ENCODE measurements around the gene AMDHD2. TPM values are rescaled to one million over a fixed set of nuclear protein-coding genes. Genes with fewer than 3 reads are reported as not detected.

Gene AMDHD2
- total and polyA plus RNA-seq, 2 of the 13 experiments (the other 11 are each of a cell fraction or from before 2014, with no cell fraction given) = 33.5 to 39.1 TPM

DNA sequence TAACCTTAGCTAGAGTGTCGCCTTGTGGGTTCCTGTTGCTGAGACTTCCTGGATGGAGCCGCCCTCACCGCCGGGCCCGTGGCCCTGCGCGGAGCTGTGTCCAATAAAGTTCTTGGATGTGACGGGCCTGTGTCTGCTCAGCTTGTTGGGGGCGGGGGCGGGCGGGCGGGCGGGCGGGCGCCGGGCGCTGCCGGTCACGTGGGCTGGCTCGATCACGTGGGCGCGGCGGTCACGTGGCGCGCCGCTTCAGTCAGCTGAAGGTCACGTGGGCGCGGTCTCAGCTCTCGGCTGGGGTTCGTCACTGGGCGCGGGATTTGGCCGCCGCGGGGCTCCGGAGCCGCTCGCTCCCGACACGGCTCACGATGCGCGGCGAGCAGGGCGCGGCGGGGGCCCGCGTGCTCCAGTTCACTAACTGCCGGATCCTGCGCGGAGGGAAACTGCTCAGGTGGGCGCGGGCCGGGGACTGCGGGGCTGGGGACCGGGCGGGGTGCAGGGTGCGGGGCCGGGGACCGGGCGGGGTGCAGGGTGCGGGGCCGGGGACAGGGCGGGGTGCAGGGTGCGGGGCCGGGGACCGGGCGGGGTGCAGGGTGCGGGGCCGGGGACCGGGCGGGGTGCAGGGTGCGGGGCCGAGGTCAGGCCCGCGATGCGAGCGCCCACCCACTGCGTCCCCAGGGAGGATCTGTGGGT, at the start of gene AMDHD2 (continued):
- no peak for TF ChIP-seq ZNF549 (CRISPR knock-in tag; IDR thresholded peaks at IDR 0.05)
- peak; percentile 37 to 73; a peak in 2 of 4 replicates for TF ChIP-seq POLR2A (IDR thresholded peaks at IDR 0.05; ENCODE audit: insufficient read depth in 1 of 2, low read depth in 2 of 2, low read length in 2 of 2)
- TF ChIP-seq, protein P1, sequence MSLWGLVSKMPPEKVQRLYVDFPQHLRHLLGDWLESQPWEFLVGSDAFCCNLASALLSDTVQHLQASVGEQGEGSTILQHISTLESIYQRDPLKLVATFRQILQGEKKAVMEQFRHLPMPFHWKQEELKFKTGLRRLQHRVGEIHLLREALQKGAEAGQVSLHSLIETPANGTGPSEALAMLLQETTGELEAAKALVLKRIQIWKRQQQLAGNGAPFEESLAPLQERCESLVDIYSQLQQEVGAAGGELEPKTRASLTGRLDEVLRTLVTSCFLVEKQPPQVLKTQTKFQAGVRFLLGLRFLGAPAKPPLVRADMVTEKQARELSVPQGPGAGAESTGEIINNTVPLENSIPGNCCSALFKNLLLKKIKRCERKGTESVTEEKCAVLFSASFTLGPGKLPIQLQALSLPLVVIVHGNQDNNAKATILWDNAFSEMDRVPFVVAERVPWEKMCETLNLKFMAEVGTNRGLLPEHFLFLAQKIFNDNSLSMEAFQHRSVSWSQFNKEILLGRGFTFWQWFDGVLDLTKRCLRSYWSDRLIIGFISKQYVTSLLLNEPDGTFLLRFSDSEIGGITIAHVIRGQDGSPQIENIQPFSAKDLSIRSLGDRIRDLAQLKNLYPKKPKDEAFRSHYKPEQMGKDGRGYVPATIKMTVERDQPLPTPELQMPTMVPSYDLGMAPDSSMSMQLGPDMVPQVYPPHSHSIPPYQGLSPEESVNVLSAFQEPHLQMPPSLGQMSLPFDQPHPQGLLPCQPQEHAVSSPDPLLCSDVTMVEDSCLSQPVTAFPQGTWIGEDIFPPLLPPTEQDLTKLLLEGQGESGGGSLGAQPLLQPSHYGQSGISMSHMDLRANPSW (CRISPR knock-in tag; IDR thresholded peaks at IDR 0.05; ENCODE audit: borderline replicate concordance) = no peak
- TF ChIP-seq ZNF383 (CRISPR knock-in tag; IDR thresholded peaks at IDR 0.05; ENCODE audit: borderline replicate concordance) = no peak
- TF ChIP-seq SAFB2 (CRISPR knock-in tag; IDR thresholded peaks at IDR 0.05; ENCODE audit: borderline replicate concordance, low read depth) = 0 out of 2 replicates have a peak, but pooled peaks have one; percentile 7
- no peak for TF ChIP-seq ZNF264 (CRISPR knock-in tag; IDR thresholded peaks at IDR 0.05)
- TF ChIP-seq EHMT2 (IDR thresholded peaks at IDR 0.05; ENCODE audit: borderline replicate concordance, low read depth, low read length) = no peak
- TF ChIP-seq, protein P2, sequence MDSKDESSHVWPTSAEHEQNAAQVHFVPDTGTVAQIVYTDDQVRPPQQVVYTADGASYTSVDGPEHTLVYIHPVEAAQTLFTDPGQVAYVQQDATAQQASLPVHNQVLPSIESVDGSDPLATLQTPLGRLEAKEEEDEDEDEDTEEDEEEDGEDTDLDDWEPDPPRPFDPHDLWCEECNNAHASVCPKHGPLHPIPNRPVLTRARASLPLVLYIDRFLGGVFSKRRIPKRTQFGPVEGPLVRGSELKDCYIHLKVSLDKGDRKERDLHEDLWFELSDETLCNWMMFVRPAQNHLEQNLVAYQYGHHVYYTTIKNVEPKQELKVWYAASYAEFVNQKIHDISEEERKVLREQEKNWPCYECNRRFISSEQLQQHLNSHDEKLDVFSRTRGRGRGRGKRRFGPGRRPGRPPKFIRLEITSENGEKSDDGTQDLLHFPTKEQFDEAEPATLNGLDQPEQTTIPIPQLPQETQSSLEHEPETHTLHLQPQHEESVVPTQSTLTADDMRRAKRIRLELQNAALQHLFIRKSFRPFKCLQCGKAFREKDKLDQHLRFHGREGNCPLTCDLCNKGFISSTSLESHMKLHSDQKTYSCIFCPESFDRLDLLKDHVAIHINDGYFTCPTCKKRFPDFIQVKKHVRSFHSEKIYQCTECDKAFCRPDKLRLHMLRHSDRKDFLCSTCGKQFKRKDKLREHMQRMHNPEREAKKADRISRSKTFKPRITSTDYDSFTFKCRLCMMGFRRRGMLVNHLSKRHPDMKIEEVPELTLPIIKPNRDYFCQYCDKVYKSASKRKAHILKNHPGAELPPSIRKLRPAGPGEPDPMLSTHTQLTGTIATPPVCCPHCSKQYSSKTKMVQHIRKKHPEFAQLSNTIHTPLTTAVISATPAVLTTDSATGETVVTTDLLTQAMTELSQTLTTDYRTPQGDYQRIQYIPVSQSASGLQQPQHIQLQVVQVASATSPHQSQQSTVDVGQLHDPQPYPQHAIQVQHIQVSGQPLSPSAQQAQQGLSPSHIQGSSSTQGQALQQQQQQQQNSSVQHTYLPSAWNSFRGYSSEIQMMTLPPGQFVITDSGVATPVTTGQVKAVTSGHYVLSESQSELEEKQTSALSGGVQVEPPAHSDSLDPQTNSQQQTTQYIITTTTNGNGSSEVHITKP (CRISPR knock-in tag; IDR thresholded peaks at IDR 0.05; ENCODE audit: low read depth) = no peak
- TF ChIP-seq ZNF564 (CRISPR knock-in tag; IDR thresholded peaks at IDR 0.05) = no peak
- TF ChIP-seq HMG20A (CRISPR knock-in tag; IDR thresholded peaks at IDR 0.05; ENCODE audit: borderline replicate concordance) = no peak
- no peak for TF ChIP-seq HES4 (CRISPR knock-in tag; IDR thresholded peaks at IDR 0.05; ENCODE audit: borderline replicate concordance)
- no peak for TF ChIP-seq ZZZ3 (CRISPR knock-in tag; IDR thresholded peaks at IDR 0.05; ENCODE audit: borderline replicate concordance)
- TF ChIP-seq ZIK1 (CRISPR knock-in tag; IDR thresholded peaks at IDR 0.05; ENCODE audit: borderline replicate concordance, low read depth) = peak; percentile 65; the same call in 1 of the 2 replicates
- TF ChIP-seq ASH2L (IDR thresholded peaks at IDR 0.05; ENCODE audit: insufficient read length, low read depth, low read length) = no peak
- no peak for TF ChIP-seq SCMH1 (CRISPR knock-in tag; IDR thresholded peaks at IDR 0.05; ENCODE audit: borderline replicate concordance)
- TF ChIP-seq, protein P3, sequence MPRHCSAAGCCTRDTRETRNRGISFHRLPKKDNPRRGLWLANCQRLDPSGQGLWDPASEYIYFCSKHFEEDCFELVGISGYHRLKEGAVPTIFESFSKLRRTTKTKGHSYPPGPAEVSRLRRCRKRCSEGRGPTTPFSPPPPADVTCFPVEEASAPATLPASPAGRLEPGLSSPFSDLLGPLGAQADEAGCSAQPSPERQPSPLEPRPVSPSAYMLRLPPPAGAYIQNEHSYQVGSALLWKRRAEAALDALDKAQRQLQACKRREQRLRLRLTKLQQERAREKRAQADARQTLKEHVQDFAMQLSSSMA (CRISPR knock-in tag; IDR thresholded peaks at IDR 0.05) = no peak
- no peak for TF ChIP-seq SATB2 (CRISPR knock-in tag; IDR thresholded peaks at IDR 0.05)
- 0 out of 2 replicates have a peak, but pooled peaks have one; percentile 52 for TF ChIP-seq FOXO1 (CRISPR knock-in tag; IDR thresholded peaks at IDR 0.05)
- TF ChIP-seq, protein P4, sequence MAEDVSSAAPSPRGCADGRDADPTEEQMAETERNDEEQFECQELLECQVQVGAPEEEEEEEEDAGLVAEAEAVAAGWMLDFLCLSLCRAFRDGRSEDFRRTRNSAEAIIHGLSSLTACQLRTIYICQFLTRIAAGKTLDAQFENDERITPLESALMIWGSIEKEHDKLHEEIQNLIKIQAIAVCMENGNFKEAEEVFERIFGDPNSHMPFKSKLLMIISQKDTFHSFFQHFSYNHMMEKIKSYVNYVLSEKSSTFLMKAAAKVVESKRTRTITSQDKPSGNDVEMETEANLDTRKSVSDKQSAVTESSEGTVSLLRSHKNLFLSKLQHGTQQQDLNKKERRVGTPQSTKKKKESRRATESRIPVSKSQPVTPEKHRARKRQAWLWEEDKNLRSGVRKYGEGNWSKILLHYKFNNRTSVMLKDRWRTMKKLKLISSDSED (CRISPR knock-in tag; IDR thresholded peaks at IDR 0.05) = no peak
- TF ChIP-seq GZF1 (CRISPR knock-in tag; IDR thresholded peaks at IDR 0.05) = no peak
- peak; percentile 76; the same call in 1 of the 2 replicates for TF ChIP-seq ZNF792 (CRISPR knock-in tag; IDR thresholded peaks at IDR 0.05)
